ENCODE measurements around the gene STRIP2.
"Not testable (repeated sequence)": the region's sequence is repeated elsewhere in the genome, so short reads cannot be mapped to it uniquely, and the experiment has no call there.

Gene STRIP2

GRCh38 chr7:129534558-129535274, 100.5 kb downstream of the STRIP2 start:
- DNase-seq: not testable (repeated sequence)

GRCh38 chr7:129535896-129536295, 101.7 kb downstream of the STRIP2 start:
- DNase-seq: peak; percentile 19

- DNase-seq: no peak
Measured at GRCh38 chr7:129536323-129536722, 102.1 kb downstream of the STRIP2 start.
